HG03571 (cell line): Measurements from ENCODE around the gene CACNA2D1.
"Not testable (repeated sequence)": the region's sequence is repeated elsewhere in the genome, so short reads cannot be mapped to it uniquely, and the experiment has no call there.

ENCODE experiments used
- ATAC-seq: cut with Tn5 transposase; IDR thresholded peaks from one replicate; pipeline ENCODE4 v1.9.1; 2021; ENCODE audit not compliant: unreplicated experiment

Gene CACNA2D1

GRCh38 chr7:82173400-82174021 lies 270.1 kb downstream of the CACNA2D1 start:
- ATAC-seq = no peak

GRCh38 chr7:82172881-82173280 lies 270.7 kb downstream of the CACNA2D1 start:
- ATAC-seq = no peak

GRCh38 chr7:82172017-82172416 lies 271.6 kb downstream of the CACNA2D1 start:
- no peak for ATAC-seq

- no peak for ATAC-seq
Measured at GRCh38 chr7:82167558-82168314, 275.8 kb downstream of the CACNA2D1 start.

- ATAC-seq = no peak
Measured at GRCh38 chr7:82166260-82167015, 277.1 kb downstream of the CACNA2D1 start.

GRCh38 chr7:82164813-82165212 lies 278.8 kb downstream of the CACNA2D1 start:
- ATAC-seq = no peak

- ATAC-seq = no peak
Measured at GRCh38 chr7:82164410-82164809, 279.2 kb downstream of the CACNA2D1 start.

- no peak for ATAC-seq
Measured at GRCh38 chr7:82163586-82163985, 280.0 kb downstream of the CACNA2D1 start.

GRCh38 chr7:82162289-82162688 lies 281.3 kb downstream of the CACNA2D1 start:
- no peak for ATAC-seq

- ATAC-seq = no peak
Measured at GRCh38 chr7:82158327-82158726, 285.2 kb downstream of the CACNA2D1 start.

GRCh38 chr7:82156893-82157292 lies 286.7 kb downstream of the CACNA2D1 start:
- no peak for ATAC-seq

GRCh38 chr7:82156168-82156567 lies 287.4 kb downstream of the CACNA2D1 start:
- ATAC-seq = no peak

GRCh38 chr7:82154728-82155127 lies 288.8 kb downstream of the CACNA2D1 start:
- ATAC-seq = no peak

- no peak for ATAC-seq
Measured at GRCh38 chr7:82153776-82154175, 289.8 kb downstream of the CACNA2D1 start.

GRCh38 chr7:82152858-82153257 lies 290.7 kb downstream of the CACNA2D1 start:
- no peak for ATAC-seq

GRCh38 chr7:82146491-82146890 lies 297.1 kb downstream of the CACNA2D1 start:
- ATAC-seq = no peak

- ATAC-seq = no peak
Measured at GRCh38 chr7:82142263-82142864, 301.2 kb downstream of the CACNA2D1 start.

GRCh38 chr7:82141427-82141826 lies 302.1 kb downstream of the CACNA2D1 start:
- no peak for ATAC-seq

GRCh38 chr7:82140608-82141007 lies 303.0 kb downstream of the CACNA2D1 start:
- not testable (repeated sequence) for ATAC-seq

GRCh38 chr7:82131215-82131614 lies 312.4 kb downstream of the CACNA2D1 start:
- no peak for ATAC-seq

- ATAC-seq = no peak
Measured at GRCh38 chr7:82129091-82129490, 314.5 kb downstream of the CACNA2D1 start.
